Esophagus squamous epithelium (tissue), 5 donors: ENCODE measurements around the gene LNX2. TPM values are rescaled to one million over a fixed set of nuclear protein-coding genes. Genes with fewer than 3 reads are reported as not detected.

ENCODE experiments used
- DNase-seq: peaks from one replicate; lab custom pipeline; 2025; lab: John Stamatoyannopoulos, UW
- H3K27ac ChIP-seq, 4 donors: fragments of 200-600 bp; sonication (generic); one replicate each; pipeline ENCODE4 v1.5.1; 2016 to 2019; ENCODE audit warnings: mild to moderate bottlenecking in 1 of 4
- H3K27me3 ChIP-seq, 4 donors: fragments of 200-600 bp; sonication (generic); 1 replicate in 3 of 4; 2 replicates in 1 of 4; pipeline versions ENCODE4 v1.5.1 to v1.6.0; 2017 to 2021; ENCODE audit warnings: antibody characterized with exemption in 1 of 4
- H3K36me3 ChIP-seq, 3 donors: fragments of 200-600 bp; sonication (generic); one replicate each; pipeline ENCODE4 v1.5.1; 2016 to 2019
- H3K4me1 ChIP-seq, 3 donors: fragments of 200-600 bp; sonication (generic); one replicate each; pipeline ENCODE4 v1.5.1; 2017 to 2019
- H3K4me3 ChIP-seq, 4 donors: fragments of 200-600 bp; sonication (generic); 1 replicate in 3 of 4; 2 replicates in 1 of 4; pipeline ENCODE4 v1.5.1; 2016 to 2019; ENCODE audit warnings: mild to moderate bottlenecking in 2 of 4, moderate library complexity in 1 of 4
- H3K9me3 ChIP-seq, 3 donors: fragments of 200-600 bp; sonication (generic); one replicate each; pipeline ENCODE4 v1.5.1; 2016 to 2019
- POLR2A ChIP-seq, 4 donors: fragments of 450-650 bp; IDR thresholded peaks; one replicate each; pipeline ENCODE4 v1.6.1; 2017; ENCODE audit warnings: antibody characterized with exemption in 4 of 4, mild to moderate bottlenecking in 4 of 4, moderate library complexity in 3 of 4
- WGBS, 2 donors: methylation state at CpG; one replicate each; pipeline ENCODE4 v1.1.5; 2018; 5-methylcytosine and 5-hydroxymethylcytosine counted together
- intact Hi-C: fragments of 100-400 bp; cut with DNase I; formaldehyde crosslinking; loops from one replicate; pipeline ENCODE4 v1.15.0; 2022
- total RNA-seq, 4 donors: library from RNA; depleted of rRNA; stranded (reverse); fragments of >200 nt; gene quantifications; one replicate each; pipeline ENCODE4 v1.1.0, GENCODE V29; 2016
- TF ChIP-seq, protein P1 (sequence below), 6 experiments: fragments of 450-650 bp in 4 of 6; fragments of 200-600 bp in 2 of 6; sonication (generic) in 2 of 6; IDR thresholded peaks; one replicate each; pipeline ENCODE4 v1.5.1; 2016 to 2019; ENCODE audit warnings: antibody characterized with exemption in 6 of 6, mild to moderate bottlenecking in 4 of 6, moderate library complexity in 4 of 6
- donor health status: DM: yes; HTN: yes; CAD: no.

Gene LNX2
- total RNA-seq, 4 donors from 2014 or later = 12.2 to 16.5 (median 14.9) TPM

DNA sequence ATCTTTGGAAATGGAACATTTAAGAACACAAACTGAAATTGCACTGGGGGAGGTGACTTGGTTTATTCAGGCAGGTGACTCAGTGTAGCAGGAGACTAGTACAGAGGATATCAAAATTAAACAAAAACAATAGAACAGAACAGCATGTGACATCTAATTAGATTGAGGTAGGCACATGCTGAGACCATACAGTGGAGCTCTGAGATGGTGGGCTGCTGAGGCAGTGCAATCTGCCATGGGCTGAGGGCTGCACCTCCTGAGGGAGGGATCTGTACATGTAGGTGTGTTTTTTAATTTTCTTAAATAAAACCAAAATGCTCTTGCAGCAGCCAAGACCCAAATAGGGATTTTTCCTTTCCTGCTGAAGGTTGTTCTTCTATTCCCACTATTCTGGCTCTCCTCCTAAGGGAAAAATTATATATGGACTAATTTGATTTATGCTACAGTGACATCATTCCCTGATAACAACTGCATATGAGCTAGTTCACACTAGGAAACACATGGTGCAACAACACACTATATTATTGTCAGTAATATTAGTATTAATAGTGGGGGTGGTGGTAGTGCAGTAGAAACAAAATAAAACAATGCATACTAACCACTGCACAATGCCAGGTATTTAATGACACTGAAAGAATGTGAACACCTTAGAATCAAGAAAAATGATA lies 48.0 kb downstream of the LNX2 start:
- Histone ChIP-seq H3K4me3 (no peak overlapping the region), H3K9me3 (no peaks in the 10 kb centered on the region), H3K4me1 (peaks cover 0 to 34% (median 0%) of the 10 kb centered on the region in 3 donors), H3K27me3 (no peaks in the 10 kb centered on the region), H3K36me3 (peaks cover 0 to 36% (median 0%) of the 10 kb centered on the region in 3 donors), H3K27ac (peak overlapping the region in 2 of 4 donors; percentile 47 to 64)
- TF ChIP-seq, protein P1, sequence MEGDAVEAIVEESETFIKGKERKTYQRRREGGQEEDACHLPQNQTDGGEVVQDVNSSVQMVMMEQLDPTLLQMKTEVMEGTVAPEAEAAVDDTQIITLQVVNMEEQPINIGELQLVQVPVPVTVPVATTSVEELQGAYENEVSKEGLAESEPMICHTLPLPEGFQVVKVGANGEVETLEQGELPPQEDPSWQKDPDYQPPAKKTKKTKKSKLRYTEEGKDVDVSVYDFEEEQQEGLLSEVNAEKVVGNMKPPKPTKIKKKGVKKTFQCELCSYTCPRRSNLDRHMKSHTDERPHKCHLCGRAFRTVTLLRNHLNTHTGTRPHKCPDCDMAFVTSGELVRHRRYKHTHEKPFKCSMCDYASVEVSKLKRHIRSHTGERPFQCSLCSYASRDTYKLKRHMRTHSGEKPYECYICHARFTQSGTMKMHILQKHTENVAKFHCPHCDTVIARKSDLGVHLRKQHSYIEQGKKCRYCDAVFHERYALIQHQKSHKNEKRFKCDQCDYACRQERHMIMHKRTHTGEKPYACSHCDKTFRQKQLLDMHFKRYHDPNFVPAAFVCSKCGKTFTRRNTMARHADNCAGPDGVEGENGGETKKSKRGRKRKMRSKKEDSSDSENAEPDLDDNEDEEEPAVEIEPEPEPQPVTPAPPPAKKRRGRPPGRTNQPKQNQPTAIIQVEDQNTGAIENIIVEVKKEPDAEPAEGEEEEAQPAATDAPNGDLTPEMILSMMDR (IDR thresholded peaks at IDR 0.05) = no peak
- no peak for TF ChIP-seq POLR2A (IDR thresholded peaks at IDR 0.05)
- intact Hi-C loops = no loop called here
- no peak for DNase-seq

DNA sequence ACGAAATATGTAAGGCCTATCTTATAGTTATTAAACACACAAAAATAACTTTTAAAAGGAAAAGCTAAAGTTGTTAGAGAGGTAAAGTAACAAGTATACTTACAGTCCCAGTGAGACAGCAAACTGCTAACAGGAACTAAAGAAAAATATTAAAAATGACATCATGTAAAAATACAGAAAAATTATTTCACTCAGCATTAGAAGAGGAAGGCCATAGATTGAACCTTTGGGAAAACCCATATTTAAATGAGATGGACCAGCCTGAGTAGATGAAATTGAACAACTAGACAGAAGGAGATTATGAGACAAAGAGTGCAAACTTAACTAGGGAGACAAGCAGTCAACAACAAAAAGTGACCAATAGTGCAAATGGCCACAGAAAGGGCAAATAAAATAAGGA lies 49.4 kb downstream of the LNX2 start:
- H3K4me1 ChIP-seq = peaks cover 0 to 34% (median 0%) of the 10 kb centered on the region in 3 donors
- peaks cover 0 to 47% (median 3%) of the 10 kb centered on the region in 3 donors for H3K36me3 ChIP-seq
- no peak for TF ChIP-seq POLR2A (IDR thresholded peaks at IDR 0.05)
- TF ChIP-seq, protein P1 (IDR thresholded peaks at IDR 0.05) = no peak
- H3K27me3 ChIP-seq = no peaks in the 10 kb centered on the region
- intact Hi-C loops = no loop called here
- H3K9me3 ChIP-seq = no peaks in the 10 kb centered on the region
- H3K4me3 ChIP-seq = no peak overlapping the region
- whole genome bisulfite sequencing, 2 donors = 81 to 86% methylated on average over 1 of the region's 1 CpG
- DNase-seq = no peak
- no peak overlapping the region for H3K27ac ChIP-seq

DNA sequence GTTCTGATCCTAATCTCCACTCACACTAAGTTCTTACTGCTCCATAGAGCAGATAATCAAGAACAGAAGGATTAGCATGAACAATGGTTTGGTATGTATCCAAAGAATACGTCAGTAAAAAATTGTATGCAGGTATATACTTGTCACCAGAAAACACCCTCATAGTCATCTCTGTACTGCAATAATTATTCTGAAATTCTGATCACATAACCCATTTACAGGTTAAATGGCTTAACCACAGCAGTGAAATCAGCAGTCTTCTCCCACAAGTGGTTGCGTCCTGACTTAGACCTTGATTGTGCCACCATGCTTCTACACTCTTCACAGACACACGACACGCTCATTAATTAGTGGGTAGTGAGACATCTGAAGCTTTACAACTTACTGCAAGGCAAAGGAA lies 50.9 kb downstream of the LNX2 start:
- Histone ChIP-seq H3K4me1 (peaks cover 0 to 34% (median 0%) of the 10 kb centered on the region in 3 donors), H3K4me3 (no peak overlapping the region), H3K9me3 (no peaks in the 10 kb centered on the region), H3K27me3 (no peaks in the 10 kb centered on the region), H3K27ac (no peak overlapping the region), H3K36me3 (peaks cover 0 to 52% (median 5%) of the 10 kb centered on the region in 3 donors)
- DNase-seq = no peak
- TF ChIP-seq, protein P1 (IDR thresholded peaks at IDR 0.05) = no peak
- no peak for TF ChIP-seq POLR2A (IDR thresholded peaks at IDR 0.05)
- 68 to 81% methylated on average over 4 of the region's 4 CpGs for WGBS, 2 donors
- intact Hi-C loops = no loop called here

DNA sequence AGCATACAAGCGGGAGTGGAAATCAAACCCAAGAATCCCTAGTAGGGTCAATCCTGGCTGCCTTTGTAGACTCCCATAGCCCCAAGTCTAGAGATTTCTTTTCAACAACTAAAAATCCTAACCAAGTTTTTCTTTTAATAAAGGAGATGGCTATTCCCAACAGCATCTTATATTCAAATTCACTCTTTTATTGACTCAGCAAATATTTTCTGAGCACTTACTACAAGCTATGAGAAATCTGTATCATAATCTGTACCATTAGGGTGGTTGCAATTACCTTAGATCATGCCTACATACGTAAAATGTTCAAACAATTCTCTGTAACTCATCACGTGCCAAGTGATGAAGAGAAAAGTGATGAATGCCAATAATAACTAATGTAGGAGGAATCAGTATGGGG lies 54.5 kb downstream of the LNX2 start:
- H3K4me3 ChIP-seq = no peak overlapping the region
- WGBS, 2 donors = 72 to 97% methylated on average over 3 of the region's 3 CpGs
- H3K4me1 ChIP-seq = peaks cover 0 to 11% (median 0%) of the 10 kb centered on the region in 3 donors
- H3K27ac ChIP-seq = no peak overlapping the region
- intact Hi-C loops = no loop called here
- no peaks in the 10 kb centered on the region for H3K9me3 ChIP-seq
- no peaks in the 10 kb centered on the region for H3K27me3 ChIP-seq
- DNase-seq = no peak
- peaks cover 0 to 82% (median 5%) of the 10 kb centered on the region in 3 donors for H3K36me3 ChIP-seq
- no peak for TF ChIP-seq POLR2A (IDR thresholded peaks at IDR 0.05)
- TF ChIP-seq, protein P1 (IDR thresholded peaks at IDR 0.05) = no peak

DNA sequence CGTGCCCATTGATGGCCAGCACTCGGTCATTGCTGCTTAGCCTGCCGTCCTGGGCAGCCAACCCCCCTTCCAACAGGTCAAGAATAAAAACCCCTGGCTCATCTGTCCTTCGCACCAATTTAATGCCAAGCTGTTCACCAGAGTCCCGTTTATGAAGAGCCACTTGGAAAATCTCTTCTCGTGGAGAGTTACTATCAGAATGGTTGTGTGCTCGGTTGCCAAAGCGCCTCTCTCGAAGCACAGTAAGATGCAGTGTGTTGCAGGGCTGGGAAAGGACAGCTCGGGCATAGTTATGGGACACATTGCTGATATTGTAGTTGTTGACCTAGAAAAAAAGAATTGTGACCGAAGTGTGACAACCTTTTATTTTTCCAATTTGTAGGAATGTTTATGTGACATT lies 57.9 kb downstream of the LNX2 start:
- H3K36me3 ChIP-seq = peaks cover 0 to 80% (median 5%) of the 10 kb centered on the region in 3 donors
- no peak for DNase-seq
- H3K27ac ChIP-seq = no peak overlapping the region
- H3K27me3 ChIP-seq = no peaks in the 10 kb centered on the region
- intact Hi-C loops = no loop called here
- WGBS, 2 donors = 95 to 100% methylated on average over 8 to 11 of the region's 11 CpGs
- H3K9me3 ChIP-seq = no peaks in the 10 kb centered on the region
- no peaks in the 10 kb centered on the region for H3K4me1 ChIP-seq
- TF ChIP-seq, protein P1 (IDR thresholded peaks at IDR 0.05) = no peak
- TF ChIP-seq POLR2A (IDR thresholded peaks at IDR 0.05) = no peak
- H3K4me3 ChIP-seq = no peak overlapping the region
